Stomach (tissue), 9 donors: ENCODE data around the gene STYX. TPM values are rescaled to one million over a fixed set of nuclear protein-coding genes. Genes with fewer than 3 reads are reported as not detected.

ENCODE experiments used
- DNase-seq, 2 donors: peaks; one replicate each; pipeline versions ENCODE4 v3.0.0 to v3.0.0-alpha.2; 2013 to 2019
- H3K27ac ChIP-seq, 5 donors: fragments of 200-600 bp in 4 of 5; sonication (generic) in 4 of 5; one replicate each; pipeline ENCODE4 v1.5.1; 2013 to 2019; ENCODE audit warnings: mild to moderate bottlenecking in 1 of 5, moderate library complexity in 1 of 5
- H3K27me3 ChIP-seq, 3 donors: fragments of 200-600 bp; sonication (generic); one replicate each; pipeline ENCODE4 v1.5.1; 2017 to 2019; ENCODE audit warnings: mixed run types in 1 of 3
- H3K36me3 ChIP-seq, 4 donors: fragments of 200-600 bp; sonication (generic); 1 replicate in 3 of 4; 2 replicates in 1 of 4; pipeline ENCODE4 v1.5.1; 2016 to 2019
- H3K4me1 ChIP-seq, 4 donors: fragments of 200-600 bp; sonication (generic); one replicate each; pipeline ENCODE4 v1.5.1; 2016 to 2019
- H3K4me3 ChIP-seq, 4 donors: fragments of 200-600 bp; sonication (generic) in 3 of 4; one replicate each; pipeline ENCODE4 v1.5.1; 2016 to 2019; ENCODE audit warnings: mild to moderate bottlenecking in 1 of 4
- H3K9me3 ChIP-seq, 4 donors: fragments of 200-600 bp; sonication (generic); one replicate each; pipeline ENCODE4 v1.5.1; 2016 to 2019
- EP300 ChIP-seq: sonication (generic); formaldehyde crosslinking; IDR thresholded peaks from one replicate; pipeline ENCODE4 v1.6.1; 2017; ENCODE audit warnings: antibody characterized with exemption
- POLR2A ChIP-seq, 4 donors: fragments of 450-650 bp; IDR thresholded peaks; one replicate each; pipeline ENCODE4 v1.6.1; 2016; ENCODE audit warnings: antibody characterized with exemption in 4 of 4, control low read depth in 2 of 4, mild to moderate bottlenecking in 1 of 4, moderate library complexity in 1 of 4
- POLR2AphosphoS5 ChIP-seq, 3 donors: sonication (generic); formaldehyde crosslinking; IDR thresholded peaks; one replicate each; pipeline ENCODE4 v1.6.1; 2016; ENCODE audit warnings: antibody characterized with exemption in 3 of 3
- WGBS, 5 donors: extraction: QIAGEN DNeasy Blood & Tissue Kit in 3 of 5; methylation state at CpG; one replicate each; pipeline versions ENCODE4 v1.1.5 to v1.1.7; 2013 to 2018; 5-methylcytosine and 5-hydroxymethylcytosine counted together
- intact Hi-C: fragments of 100-400 bp; cut with DNase I; formaldehyde crosslinking; loops from one replicate; pipeline ENCODE4 v1.15.1; 2023; ENCODE audit warnings: low total_unique reads
- polyA plus RNA-seq, 3 donors: library from polyadenylated mRNA; stranded (reverse); fragments of 200-250 nt; gene quantifications; one replicate each; pipeline ENCODE4 v1.2.3, GENCODE V29; 2013
- total RNA-seq, 5 donors: library from RNA; depleted of rRNA; stranded (reverse); fragments of >200 nt; gene quantifications; one replicate each; pipeline versions ENCODE4 v1.1.0 to v1.2.3, GENCODE V29; 2014 to 2016
- TF ChIP-seq, protein P1 (sequence below), 7 experiments: fragments of 450-650 bp in 4 of 7; fragments of 200-600 bp in 3 of 7; sonication (generic) in 3 of 7; IDR thresholded peaks; one replicate each; pipeline ENCODE4 v1.5.1; 2016 to 2019; ENCODE audit warnings: antibody characterized with exemption in 7 of 7, control low read depth in 2 of 7, mild to moderate bottlenecking in 1 of 7
- donor health status: healthy with polysubstance abuse.
- donor health status: Bipolar disorder and iron deficiency.
- donor health status: healthy.

Gene STYX
- total and polyA plus RNA-seq, 8 donors = 4.8 to 23.3 (median 10.0) TPM

DNA sequence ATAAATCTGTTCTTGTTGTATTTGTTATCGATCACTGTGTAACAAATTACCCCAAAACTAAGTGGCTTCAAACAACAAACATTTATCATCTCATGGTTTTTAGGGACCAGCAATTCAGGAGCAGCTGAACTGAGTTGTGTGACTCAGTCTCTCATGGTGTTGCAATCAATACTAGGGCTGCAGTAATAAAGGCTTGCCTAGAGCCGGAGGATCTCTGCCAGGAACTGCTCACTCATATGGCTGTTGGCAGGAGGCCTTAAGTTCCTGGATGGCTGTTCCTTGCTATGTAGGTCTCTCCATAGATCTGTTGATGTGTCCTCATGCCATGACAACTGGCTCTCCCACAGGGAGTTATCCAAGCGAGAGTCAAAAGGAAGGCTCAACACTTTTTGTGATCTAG is 26.7 kb upstream of the STYX start:
- Histone ChIP-seq H3K4me3 (no peak overlapping the region), H3K4me1 (peaks cover 12 to 38% (median 24%) of the 10 kb centered on the region in 4 donors), H3K36me3 (no peaks in the 10 kb centered on the region), H3K9me3 (no peaks in the 10 kb centered on the region), H3K27ac (peak overlapping the region in 2 of 5 donors; percentile 1 to 49), H3K27me3 (no peaks in the 10 kb centered on the region)
- peak in 1 of 2 donors; percentile 70 for DNase-seq
- TF ChIP-seq, protein P1, sequence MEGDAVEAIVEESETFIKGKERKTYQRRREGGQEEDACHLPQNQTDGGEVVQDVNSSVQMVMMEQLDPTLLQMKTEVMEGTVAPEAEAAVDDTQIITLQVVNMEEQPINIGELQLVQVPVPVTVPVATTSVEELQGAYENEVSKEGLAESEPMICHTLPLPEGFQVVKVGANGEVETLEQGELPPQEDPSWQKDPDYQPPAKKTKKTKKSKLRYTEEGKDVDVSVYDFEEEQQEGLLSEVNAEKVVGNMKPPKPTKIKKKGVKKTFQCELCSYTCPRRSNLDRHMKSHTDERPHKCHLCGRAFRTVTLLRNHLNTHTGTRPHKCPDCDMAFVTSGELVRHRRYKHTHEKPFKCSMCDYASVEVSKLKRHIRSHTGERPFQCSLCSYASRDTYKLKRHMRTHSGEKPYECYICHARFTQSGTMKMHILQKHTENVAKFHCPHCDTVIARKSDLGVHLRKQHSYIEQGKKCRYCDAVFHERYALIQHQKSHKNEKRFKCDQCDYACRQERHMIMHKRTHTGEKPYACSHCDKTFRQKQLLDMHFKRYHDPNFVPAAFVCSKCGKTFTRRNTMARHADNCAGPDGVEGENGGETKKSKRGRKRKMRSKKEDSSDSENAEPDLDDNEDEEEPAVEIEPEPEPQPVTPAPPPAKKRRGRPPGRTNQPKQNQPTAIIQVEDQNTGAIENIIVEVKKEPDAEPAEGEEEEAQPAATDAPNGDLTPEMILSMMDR (IDR thresholded peaks at IDR 0.05) = no peak
- TF ChIP-seq POLR2AphosphoS5 (IDR thresholded peaks at IDR 0.05) (peak in 1 of 3 donors; percentile 51), POLR2A (IDR thresholded peaks at IDR 0.05) (no peak), EP300 (no peak)
- intact Hi-C loops = no loop called here
- WGBS, 5 donors = 68 to 73% (median 69%) methylated on average over 3 of the region's 3 CpGs

DNA sequence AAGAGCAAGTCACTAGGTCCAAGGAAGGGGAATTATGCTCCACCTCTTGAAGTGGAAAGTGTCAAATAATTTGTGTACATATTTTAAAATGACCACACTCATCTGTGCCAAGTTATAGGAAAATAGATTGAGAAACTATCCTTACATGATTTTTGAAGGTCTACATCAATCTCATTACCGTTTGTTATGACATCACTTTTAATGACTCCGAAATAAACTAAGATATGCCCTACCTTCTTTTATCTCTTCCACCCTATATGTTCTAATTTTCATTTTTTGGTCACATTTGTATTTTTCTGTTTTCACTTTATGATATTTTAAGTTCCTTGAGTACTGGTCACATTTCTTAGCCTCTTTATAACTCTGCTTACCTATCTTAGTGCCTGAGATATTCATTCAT is 26.3 kb upstream of the STYX start:
- TF ChIP-seq, protein P1 (IDR thresholded peaks at IDR 0.05) = no peak
- TF ChIP-seq EP300 = no peak
- no peak for TF ChIP-seq POLR2A (IDR thresholded peaks at IDR 0.05)
- TF ChIP-seq POLR2AphosphoS5 (IDR thresholded peaks at IDR 0.05) = no peak
- intact Hi-C loops = no loop called here
- 92 to 96% (median 93%) methylated on average over 2 of the region's 2 CpGs for WGBS, 5 donors
- H3K36me3 ChIP-seq = peaks cover 0 to 2% (median under 1%) of the 10 kb centered on the region in 4 donors
- no peak for DNase-seq
- no peaks in the 10 kb centered on the region for H3K9me3 ChIP-seq
- H3K4me1 ChIP-seq = peaks cover 16 to 42% (median 28%) of the 10 kb centered on the region in 4 donors
- no peaks in the 10 kb centered on the region for H3K27me3 ChIP-seq
- no peak overlapping the region for H3K4me3 ChIP-seq
- peak overlapping the region in 2 of 5 donors; percentile 1 to 49 for H3K27ac ChIP-seq

DNA sequence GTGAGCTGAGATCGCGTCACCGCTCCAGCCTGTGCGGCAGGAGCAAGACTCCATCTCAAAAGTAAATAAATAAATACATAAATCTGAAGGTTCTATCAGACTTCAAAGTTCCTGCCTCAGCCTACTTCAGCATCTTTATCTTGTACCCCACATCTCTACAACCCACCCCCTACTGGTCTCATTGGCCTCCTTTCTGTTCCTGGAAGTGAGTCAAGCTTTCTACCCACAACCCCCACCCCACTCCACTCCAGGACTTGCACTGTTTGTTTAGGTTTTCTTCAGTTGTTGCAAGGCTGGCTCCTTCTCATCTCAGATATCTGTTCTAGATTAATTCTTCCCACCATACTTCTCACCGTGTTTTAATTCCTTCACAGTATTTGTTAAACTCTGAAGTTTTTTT is 23.7 kb upstream of the STYX start:
- H3K4me1 ChIP-seq = peaks cover 16 to 52% (median 32%) of the 10 kb centered on the region in 4 donors
- peak overlapping the region; percentile 68 to 80 (median 74) for H3K4me3 ChIP-seq
- intact Hi-C loops = no loop called here
- WGBS, 5 donors = 79 to 83% (median 80%) methylated on average over 5 of the region's 5 CpGs
- TF ChIP-seq POLR2AphosphoS5 (IDR thresholded peaks at IDR 0.05) (no peak), EP300 (no peak), POLR2A (IDR thresholded peaks at IDR 0.05) (no peak)
- TF ChIP-seq, protein P1 (IDR thresholded peaks at IDR 0.05) = no peak
- H3K36me3 ChIP-seq = peaks cover 11 to 28% (median 27%) of the 10 kb centered on the region in 4 donors
- no peaks in the 10 kb centered on the region for H3K9me3 ChIP-seq
- H3K27me3 ChIP-seq = no peaks in the 10 kb centered on the region
- peak overlapping the region; percentile 61 to 95 (median 91) for H3K27ac ChIP-seq
- DNase-seq = peak in 1 of 2 donors; percentile 61

DNA sequence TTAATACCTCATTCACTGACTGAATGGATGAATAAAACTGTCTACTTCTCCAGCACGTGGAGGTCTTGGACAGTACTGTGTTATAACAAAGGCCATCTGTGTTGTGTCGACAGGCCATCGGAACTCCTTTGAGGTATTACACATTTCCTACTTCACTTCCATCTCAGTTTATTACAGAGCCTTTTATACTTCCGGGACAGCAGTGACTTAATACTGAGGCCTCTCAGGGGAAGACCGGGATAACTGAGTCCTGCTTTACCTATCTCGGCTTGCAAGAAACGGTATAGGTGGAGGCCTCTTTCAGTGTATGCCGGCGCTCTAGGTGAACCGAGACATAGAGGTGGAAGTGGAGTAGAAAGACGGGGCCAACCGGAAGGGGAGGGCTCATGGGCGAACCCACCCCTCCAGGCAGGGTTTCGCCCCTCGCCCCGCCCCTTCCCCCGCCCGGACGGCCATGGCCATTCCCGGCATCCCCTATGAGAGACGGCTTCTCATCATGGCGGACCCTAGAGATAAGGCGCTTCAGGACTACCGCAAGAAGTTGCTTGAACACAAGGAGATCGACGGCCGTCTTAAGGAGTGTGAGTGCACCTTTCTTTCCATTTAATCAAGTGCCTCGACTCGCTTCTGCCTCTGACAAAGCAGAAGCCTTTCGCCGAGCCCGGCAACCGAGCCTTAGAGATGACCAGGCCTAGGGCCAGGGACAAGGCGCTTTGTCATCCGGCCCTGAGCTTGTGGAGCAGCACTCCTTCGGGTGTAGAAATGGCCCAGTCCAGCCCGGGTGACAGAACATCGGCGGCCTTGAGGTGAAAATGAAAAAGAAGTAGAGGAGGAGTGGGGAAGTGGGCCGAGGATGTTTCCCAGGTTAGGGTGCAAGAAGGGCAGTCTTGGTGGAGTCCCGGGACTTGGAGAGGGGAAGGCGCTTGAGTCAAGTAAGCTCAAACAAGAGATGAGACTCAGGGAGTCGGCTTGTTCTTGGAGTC is 23.0 kb upstream of the STYX start, which contains the start of gene PSMC6:
Gene PSMC6 (plus strand): TSS at position 477 of the 983 bp plus-strand sequence. CDS start 20 bp downstream, at position 497.
- Histone ChIP-seq H3K36me3 (peaks cover 16 to 35% (median 34%) of the 10 kb centered on the region in 4 donors), H3K4me1 (peaks cover 16 to 54% (median 31%) of the 10 kb centered on the region in 4 donors), H3K27me3 (no peaks in the 10 kb centered on the region), H3K27ac (peak within 1 kb of the TSS; percentile 89 to 95 (median 91)), H3K4me3 (peak within 1 kb of the TSS; percentile 68 to 80 (median 74)), H3K9me3 (no peaks in the 10 kb centered on the region)
- 0 to 1% (median 0%) methylated on average over 41 to 43 of the region's 43 CpGs for WGBS, 5 donors
- intact Hi-C loops = no loop called here
- peak; percentile 96 to 98 for DNase-seq
- peak; percentile 46 to 84 (median 74) for TF ChIP-seq POLR2AphosphoS5 (IDR thresholded peaks at IDR 0.05)
- no peak for TF ChIP-seq POLR2A (IDR thresholded peaks at IDR 0.05)
